RKO (cell line): ENCODE data around the gene SMG9.
"Not testable (repeated sequence)": the region's sequence is repeated elsewhere in the genome, so short reads cannot be mapped to it uniquely, and the experiment has no call there.

Source experiments
- DNase-seq: peaks from one replicate; pipeline ENCODE4 v3.0.0-alpha.2; 2016; ENCODE audit warnings: low spot score

Gene SMG9

DNA sequence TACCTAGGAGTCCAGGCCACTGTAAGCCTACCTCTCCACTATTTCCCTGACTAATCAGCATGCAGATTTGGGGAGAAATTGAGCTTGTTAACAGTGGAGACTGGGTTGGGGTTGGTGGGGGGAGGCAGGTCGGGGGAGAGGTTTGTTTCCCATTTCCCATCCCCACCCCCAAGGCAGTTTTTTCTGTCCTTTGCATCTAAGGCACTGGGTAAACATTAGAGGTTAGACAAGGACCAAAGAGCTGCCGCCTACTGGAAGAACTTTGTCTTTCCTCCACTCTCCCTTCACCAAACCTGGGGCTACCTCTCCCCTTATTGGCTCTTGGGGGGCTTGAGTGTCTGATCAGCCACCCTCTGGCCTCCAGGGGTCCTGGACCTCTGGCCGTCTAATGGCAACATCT is 25.1 kb upstream of the SMG9 start:
- DNase-seq, result peak; percentile 51

GRCh38 chr19:43779147-43779819 is 24.5 kb upstream of the SMG9 start:
- DNase-seq, result no peak

DNA sequence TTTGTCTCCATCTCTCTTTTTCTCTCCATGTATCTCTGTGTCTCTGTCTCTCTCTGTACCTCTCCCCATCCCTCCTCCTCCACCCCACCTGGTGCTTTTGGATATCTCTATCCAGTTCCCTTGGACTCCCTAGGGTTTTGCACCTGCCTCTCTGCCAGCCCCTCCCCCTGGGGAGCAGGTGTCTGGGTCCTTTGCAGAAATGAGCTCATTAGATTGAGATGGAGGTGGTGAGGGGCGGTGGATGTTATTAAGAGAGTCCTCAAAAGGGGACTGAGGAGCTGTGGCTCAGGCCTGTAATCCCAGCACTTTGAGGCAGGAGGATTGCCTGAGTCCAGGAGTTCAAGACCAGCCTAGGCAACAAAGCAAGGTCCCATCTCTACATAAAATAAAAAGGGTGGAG is 23.9 kb upstream of the SMG9 start:
- no peak for DNase-seq

DNA sequence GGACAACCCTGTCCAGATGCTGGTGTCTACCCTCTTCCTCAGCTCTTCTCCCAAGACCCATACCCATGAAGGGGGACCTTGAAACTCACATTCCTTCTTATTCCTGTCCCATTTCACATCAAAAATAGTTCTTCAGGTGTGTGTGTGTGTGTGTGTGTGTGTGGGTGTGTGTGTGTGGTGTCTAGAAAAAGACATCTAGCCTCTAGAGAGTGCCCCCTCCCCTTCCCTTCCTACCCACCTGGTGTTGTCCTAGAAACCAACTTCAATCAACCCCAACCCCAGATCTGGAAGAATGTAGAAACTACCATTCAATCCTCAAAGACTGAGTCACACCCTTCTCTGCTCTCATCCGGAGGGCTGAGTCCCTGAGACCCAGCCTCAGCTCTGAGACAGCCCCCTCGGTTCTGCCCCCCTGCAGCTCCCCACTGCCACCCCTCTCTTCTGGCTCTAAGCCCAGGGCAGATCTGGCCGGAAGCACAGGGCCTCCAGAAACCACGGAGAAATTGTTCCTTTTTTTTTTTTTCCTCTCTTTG is 22.5 kb upstream of the SMG9 start:
- DNase-seq, result no peak

GRCh38 chr19:43776286-43776685 is 21.5 kb upstream of the SMG9 start:
- DNase-seq, result no peak

DNA sequence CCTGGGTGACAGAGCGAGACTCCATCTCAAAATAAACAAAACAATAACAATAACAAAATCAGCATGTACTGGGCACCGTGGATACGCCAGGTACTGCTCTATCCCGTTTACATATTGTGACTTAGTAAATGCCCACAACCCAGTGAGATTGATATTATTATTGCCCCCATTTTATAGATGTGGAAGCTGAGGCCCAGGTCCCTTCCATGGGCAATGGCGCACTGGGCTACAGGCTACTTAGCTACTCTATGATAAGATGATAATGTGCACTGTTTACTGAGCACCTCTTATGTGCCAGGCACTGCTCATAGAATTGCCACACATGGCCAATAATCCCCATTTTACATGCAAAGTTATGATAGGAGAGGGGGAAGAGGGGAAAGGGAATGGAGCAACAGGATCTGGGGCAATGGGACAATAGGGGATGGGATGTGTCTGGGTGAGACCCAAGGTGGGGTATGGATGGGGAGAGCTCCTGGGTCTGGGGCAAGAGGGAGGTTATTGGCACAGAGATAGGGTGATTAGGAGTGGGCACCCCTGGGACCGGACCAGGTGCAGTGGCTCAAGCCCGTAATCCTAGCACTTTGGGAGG is 20.6 kb upstream of the SMG9 start:
- no peak for DNase-seq

DNA sequence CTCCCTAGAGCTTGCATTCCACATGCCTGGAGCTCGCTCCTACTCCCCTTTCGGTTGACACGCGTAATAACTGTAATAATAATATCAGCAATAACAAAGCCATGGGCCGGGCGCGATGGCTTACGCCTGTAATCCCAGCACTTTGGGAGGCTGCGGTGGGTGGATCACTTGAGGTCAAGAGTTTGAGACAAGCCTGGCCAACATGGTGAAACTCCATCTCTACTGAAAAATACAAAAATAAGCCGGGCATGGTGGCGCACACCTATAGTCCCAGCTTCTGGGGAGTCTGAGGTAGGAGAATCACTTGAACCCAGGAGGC is 20.1 kb upstream of the SMG9 start:
- not testable (repeated sequence) for DNase-seq

- DNase-seq, result no peak
Measured at GRCh38 chr19:43774103-43774939, 19.6 kb upstream of the SMG9 start.

DNA sequence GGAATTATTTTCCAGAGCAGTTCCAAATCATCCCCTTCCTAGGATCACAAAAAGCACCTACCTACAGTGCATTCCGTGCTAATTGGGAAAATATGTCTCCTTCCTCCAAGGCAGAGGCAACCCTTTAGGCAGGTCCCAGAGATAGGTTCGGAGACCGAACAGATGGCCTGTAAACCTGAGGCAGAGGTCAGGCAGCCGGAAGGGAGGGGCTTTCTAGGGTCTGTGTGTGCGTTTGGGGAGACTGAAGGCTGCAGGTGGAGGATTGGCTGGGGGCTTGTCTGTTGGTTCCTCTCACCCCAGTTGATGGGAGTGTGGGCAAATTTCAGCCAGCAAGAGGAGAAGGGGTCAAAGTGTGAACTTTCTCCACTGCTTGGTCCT is 19.0 kb upstream of the SMG9 start:
- DNase-seq, result no peak

GRCh38 chr19:43769256-43769655 is 14.5 kb upstream of the SMG9 start:
- no peak for DNase-seq

DNA sequence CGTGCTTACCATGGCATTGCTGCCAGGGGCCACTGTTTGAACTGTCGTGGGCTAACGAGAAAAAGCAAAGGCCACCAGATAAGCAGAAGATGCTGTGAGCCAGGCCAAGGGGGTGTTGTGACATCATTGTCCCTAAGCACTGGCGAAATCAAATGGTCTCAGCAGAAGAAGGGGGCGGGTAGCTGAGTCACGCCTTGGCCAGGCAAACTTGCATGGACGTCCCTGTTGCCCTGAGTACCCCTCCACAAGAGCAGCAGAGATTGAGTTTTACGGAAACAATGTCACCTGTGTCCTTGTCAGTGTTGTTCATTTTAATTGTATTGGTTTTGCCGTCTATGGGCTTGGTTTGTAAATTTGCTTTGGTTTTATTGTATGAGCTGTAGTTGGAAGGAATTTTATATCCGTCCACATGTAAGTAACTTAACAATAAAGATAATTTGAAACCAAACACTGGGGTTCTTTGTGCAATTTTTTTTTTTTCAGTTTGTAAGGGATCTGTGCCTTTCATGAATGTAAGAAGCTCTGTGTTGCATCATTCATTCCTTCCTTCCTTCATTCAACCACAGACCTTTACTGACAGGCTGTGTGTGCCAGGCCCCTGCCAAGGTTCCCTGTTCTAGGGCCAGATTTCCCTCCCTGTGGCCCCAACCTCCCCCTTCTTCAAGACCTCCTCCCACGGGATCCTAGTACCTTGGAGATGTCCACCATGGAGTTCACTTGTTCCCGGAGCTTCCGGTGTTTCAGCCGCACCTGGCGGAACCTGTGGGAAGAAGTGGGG is 13.7 kb upstream of the SMG9 start:
- DNase-seq, result no peak

DNA sequence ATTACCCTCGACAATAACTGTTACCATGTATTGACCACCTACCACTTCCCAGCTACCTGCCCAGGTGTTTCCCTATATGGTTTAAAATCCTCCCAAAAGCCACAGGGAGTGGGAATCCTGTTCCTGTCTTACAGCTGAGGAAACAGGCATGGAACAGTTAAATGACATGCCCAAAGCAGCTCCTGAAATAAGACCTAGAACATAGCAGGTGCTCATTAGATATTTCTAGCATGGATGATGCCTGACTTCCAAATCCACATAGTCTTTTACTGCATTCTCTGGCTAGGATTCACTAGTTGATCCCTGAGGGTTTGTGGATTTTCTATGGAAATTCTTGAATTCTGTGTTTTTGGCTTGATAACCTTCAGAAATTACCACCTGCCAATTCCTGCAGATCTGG is 13.1 kb upstream of the SMG9 start:
- DNase-seq, result no peak

GRCh38 chr19:43767316-43767715 is 12.6 kb upstream of the SMG9 start:
- no peak for DNase-seq

GRCh38 chr19:43766755-43767043 is 11.9 kb upstream of the SMG9 start:
- DNase-seq, result no peak

- peak; percentile 99 for DNase-seq
Measured at GRCh38 chr19:43765109-43765876, 10.5 kb upstream of the SMG9 start.

DNA sequence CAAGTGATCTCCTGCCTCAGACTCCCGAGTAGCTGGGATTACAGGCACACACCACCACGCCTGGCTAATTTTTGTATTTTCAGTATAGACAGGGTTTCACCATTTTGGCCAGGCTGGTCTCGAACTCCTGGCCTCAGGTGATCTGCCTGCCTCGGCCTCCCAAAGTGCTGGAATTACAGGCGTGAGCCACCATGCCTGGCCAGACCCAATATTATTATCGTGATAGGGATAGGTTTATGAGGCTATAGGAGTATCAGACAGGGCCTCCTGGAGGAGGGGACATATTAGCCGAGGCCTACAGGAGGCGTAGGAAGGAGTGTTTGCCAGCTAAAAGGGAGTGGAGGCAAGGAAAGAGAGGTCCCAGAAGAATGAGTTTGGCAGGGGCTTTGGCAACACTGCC is 9.9 kb upstream of the SMG9 start:
- DNase-seq, result not testable (repeated sequence)

DNA sequence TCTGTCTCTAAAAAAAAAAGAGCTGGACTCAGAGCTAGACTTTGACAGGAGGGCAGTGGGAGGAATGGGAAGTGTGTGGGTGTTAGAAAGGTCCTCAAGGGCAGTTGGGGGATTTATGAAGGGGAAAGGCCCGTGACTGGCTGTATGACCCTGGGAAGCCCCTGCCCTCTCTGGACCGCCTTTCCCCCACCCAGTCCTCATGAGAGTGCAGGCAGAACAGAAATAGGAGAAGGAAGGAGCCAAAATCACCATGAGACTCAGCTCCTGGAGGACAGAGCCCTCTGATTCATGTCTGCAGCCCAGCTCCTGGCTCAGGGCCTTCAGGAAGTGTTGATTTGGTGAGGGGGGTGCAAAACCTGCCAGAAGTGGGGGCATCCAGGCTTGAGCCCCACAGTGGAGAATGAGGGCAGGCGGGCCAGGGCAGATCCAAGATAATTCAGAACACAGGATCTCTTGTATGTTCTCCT is 8.7 kb upstream of the SMG9 start:
- peak; percentile 54 for DNase-seq

DNA sequence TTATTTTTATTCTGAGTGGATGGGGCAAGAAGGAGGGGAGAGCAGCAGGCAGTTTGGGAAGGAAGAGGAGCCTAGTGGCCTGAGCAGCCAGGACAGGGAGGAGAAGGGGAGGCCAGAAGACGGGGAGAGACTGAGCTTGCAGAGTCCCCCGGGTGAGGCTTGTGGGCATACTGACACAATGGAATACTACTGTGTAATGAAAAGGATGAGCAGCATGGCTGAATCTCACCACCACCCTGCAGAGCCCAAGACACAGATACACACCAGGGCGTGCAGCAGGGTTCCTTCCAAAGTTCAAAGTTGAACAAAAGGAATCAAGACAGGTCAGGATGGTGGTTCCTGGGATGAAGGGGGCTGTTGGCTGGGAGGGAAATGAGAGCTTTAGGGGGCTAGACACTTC is 8.1 kb upstream of the SMG9 start:
- no peak for DNase-seq

DNA sequence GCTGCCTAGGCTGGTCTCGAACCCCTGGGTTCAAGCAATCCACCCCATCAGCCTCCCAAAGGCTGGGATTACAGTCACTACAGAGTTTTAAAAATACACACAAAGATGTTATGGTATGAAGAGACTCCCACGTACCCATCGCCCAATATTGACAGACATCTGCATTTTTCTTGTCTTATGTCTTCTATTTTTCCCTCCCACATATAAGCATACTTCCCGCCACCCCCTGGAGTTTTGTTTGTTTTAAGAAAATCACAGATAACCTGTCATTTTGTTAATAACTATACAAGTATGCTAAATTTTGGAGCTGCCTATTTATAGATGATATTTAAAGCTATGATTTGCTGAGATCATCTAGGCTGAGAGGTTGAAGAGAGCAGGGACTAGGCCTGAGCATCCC is 6.2 kb upstream of the SMG9 start:
- no peak for DNase-seq

GRCh38 chr19:43759515-43759914 is 4.8 kb upstream of the SMG9 start:
- DNase-seq, result peak; percentile 97

GRCh38 chr19:43755256-43755801 is 567 bp upstream of the SMG9 start:
- peak; percentile 88 for DNase-seq

DNA sequence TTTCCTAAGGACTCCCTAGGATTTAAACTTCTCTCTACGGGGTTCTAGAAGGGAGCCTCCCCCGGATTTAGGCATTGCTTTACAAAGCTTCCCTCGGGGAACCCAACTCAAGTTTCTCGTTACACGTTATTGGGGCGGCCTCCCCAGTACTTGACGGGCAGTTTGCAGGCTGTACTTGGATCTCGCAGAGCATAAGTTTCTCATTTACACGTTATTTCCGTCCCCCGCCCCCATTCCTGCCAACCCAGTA is 584 bp downstream of the SMG9 start:
- no peak for DNase-seq
